NCI-H446 (cell line): Measurements from ENCODE around the gene TSPAN18.

Source experiments
- DNase-seq, 2 experiments: peaks; one replicate each; lab custom pipeline; 2025; lab: John Stamatoyannopoulos, UW

The TSPAN18 gene

DNA sequence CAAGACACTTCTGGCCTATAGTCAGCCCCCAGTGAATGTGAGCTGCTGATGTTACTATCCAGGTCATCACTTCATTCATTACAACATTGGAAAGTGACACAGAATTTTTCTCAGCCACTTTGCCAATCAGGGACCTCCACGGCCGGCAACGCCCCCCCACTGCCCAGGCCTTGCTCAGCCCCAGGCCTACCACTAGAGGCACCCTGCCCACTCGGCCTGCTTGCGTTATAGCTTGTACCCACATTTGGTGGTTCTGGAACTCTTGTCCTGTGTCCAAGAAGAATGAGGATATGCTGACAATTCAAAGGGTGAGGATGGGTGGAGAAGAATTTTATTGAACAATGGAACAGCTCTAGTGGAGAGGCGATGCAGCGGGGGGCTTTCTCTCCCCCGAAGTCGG, 96.2 kb downstream of the TSPAN18 start:
- no peak for DNase-seq

DNA sequence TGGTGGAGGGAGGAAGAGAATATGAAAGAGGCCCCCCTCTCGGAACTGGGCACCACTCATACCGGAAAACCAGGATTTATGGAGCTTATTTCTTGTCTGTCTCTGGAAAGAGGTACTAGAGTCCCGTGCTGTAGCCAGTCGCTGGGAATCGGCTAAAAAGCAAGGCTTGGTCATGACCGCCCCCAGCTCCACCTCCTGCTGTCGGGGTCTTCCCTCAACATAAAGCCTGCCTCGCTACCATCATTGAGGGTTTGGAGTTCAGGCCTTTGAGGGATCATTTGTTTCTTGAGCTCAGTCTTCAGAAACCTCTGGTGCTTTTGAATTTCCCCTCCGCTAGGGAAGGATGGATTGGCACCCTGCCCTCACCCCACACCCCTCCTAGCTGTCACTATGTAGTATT, 97.1 kb downstream of the TSPAN18 start:
- DNase-seq, result no peak

DNA sequence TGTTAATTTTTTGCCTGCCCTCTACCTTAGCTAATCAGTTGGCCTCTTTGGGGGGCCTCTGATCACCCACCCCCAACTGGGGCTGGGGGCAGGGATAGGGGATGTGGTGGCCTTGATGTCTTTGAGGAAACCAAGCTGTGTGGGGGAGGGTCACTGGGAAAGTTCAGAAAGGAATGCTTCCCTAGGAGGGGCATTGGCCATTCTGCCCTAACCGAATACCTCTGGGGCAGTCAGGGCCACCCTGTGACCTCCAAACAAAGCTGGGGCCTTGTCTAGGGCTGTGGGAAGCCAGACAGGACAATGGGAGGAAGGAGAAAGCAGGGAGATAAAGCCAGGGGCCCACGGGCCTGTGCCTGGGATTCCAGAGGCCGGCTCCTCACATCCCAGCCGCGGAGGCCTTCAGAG, 97.5 kb downstream of the TSPAN18 start:
- no peak for DNase-seq

DNA sequence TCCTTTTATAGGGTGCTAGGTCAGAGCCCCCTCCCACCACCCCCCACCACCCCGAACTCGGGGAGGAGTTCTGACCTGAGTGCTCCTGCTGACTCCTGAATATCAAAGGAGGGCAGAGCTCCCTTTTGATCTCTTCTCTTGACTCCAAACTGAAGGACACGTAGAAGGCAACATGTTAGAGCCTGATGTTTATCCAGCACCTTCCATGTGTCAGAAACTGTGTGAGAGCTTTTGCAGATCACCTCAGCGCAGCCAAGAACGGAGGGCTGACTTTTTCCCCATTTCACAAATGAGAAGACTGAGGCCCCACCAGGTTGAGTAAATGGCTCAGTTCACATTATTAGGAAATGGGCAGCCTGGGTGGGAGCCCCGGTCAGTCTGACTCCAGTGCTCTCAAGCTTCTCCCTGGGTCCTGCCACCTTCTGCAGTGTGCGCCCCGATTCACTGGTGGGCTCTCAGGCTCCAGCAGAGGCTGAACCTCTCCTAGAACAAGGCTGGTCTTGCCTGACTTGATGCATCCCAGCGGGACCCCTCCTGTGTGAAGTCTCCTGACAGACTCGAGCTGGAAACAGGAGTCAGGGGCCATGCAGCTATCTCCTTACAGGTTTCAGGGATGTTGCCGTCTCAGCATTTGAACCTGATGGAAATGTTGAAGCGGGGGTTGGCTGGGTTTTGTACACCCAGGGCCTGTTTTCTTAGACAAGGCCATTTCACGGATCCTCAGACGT, 98.5 kb downstream of the TSPAN18 start:
- DNase-seq, result no peak

DNA sequence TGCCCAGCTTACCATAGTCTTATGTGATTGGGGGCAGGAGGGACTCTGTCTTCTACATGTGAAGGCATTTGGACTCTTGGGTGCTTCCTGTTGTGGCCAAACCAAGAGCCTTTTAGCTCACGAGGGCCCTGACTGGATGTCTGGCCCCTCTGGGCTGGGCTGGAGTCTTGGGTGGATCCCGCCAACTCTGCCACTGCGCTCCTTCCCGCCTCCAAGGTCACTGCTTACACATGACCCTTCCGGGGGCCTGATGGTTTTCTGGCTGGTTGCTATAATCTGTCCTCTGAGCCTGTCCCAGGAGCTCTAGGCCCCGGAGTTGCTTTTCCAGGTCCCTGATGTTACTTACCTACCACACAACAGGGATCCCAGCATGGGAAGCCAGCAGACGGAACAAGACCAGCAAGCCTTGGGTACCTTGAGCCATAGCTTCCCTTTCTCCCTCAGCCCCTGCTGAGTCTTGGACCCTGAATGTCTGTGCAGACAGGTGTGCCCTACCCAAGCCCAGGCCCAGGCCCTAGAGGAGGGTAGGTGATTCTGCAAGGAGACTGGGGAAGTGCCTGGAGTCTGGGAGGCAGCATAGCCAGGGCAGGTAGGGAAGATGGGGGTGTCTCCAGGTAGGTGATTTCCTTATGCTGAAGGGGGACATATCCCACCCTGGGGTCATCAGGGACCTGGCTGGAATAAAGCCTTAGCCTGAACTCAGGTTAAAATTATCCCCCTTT, 100.3 kb downstream of the TSPAN18 start:
- no peak for DNase-seq

DNA sequence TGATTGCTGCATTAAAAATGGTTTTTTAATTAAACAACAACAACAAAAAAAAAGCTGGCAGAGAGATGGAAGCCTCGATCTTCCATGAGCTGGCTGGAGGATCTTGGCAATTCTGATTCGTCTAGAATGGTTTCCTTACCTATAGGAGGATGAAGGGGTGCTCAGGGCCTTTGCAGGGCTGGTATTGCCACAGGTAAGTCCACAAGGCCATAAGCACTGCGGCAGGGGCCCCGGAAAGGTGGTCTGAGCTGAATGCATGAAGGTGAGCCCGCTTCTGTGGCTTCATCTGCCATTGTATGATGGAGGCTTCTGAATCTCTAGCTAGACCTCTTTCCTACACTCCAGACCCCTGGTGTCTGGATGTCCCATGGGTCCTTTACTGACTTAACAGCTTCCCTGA, 101.5 kb downstream of the TSPAN18 start:
- no peak for DNase-seq

DNA sequence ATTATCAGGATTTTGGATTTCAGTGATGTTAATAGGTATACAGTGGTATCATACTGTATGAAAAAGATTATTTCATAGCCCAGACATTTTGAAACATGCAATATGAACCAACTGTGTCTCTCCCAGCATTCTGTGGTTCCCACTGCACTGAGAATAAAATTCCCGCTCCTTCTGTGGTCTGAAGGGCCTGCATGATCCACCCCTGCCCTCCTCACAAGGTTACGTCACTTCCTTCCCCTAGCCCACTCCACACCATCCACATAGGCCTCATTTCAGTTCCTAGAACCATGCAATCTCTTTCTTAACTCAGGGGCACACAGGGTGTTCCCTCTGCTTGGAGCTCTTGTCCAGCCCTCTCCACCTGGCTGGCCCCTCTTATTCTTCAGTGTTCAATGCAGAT, 103.1 kb downstream of the TSPAN18 start:
- DNase-seq, result no peak

DNA sequence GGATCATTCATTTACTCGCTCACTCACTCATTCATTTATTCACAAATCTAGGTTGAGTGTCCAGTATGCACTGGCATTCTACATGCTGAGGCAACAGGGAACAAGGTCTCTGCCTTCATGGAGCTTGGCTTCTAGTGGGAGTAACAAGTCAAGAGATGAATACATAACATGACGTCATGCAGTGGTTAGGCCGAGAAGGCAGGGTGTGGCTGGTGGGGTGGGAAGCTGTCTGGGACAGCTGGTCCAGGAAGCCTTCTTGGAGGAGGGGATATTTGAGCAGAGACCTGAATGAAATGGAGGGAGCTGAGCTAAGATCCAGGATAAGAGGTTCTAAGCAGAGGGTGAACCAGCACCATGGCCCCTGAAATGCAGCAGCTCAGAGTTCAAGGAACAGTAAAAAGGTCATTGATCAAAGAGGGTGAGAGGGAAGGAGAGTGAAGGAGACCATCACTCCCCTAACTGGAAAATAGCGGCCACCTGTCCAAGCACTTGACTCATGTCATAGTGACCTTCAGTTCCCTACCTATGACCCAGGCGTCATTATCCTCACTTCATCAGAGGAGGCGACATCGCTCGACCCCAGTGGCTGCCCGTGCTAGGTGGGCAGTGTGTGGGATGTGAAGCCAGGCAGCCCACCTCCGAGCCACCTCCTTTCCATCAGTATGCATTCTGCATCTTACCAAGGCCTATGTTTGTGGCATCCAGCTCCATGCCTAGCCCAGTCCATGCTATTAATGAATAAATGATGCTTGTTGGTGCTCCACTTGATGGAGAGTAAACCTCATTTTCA, 105.0 kb downstream of the TSPAN18 start:
- DNase-seq, result no peak

DNA sequence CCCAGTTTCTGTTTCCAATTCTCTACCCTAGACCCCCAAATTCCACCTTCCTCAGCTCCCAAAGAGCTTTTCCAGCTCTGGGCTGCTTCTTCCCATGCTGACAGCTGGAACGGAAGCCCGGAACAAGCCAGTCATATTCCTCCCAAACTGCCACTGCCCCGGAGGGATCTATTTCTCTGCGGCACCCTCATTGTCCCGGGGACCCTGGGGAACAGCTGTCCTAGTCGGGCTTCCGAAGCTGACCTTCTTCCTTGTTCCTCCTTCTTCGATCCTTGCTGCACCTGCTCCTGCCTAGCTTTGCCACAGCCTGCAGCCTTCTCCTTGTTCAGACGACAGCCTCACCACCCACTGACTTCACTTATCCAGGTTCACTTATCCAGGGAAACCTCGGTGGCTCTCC, 105.7 kb downstream of the TSPAN18 start:
- no peak for DNase-seq

DNA sequence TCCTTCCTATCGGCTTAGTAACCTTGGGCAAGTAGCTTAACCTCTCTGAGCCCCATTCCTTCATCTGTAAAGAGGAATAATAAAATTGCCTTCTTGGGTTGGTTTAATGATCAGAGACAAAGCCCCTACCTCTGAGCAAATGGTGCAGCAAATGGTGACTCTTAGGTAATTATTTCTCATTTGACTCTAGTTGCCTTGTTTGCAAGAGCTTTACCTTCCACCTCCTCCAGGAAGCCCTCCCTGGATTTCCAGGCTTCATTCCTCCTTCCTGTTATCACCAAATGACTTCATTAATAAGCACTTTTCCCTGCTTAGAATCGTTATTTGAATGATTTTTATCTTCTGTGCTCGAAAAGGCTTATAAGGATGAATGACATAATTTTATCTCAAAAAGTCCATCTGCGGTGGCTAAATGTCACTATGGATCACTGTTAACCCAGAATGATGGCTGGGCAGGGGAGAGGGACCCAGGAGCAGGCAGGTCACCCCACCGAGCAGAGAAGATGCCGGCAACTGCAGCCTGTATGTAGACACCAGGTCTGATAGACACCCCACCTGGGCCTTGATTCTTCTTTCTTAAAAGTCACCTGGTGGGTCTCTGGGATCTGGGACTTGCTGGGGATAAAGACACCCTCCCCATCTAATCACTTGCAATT, 106.6 kb downstream of the TSPAN18 start:
- DNase-seq, result no peak

DNA sequence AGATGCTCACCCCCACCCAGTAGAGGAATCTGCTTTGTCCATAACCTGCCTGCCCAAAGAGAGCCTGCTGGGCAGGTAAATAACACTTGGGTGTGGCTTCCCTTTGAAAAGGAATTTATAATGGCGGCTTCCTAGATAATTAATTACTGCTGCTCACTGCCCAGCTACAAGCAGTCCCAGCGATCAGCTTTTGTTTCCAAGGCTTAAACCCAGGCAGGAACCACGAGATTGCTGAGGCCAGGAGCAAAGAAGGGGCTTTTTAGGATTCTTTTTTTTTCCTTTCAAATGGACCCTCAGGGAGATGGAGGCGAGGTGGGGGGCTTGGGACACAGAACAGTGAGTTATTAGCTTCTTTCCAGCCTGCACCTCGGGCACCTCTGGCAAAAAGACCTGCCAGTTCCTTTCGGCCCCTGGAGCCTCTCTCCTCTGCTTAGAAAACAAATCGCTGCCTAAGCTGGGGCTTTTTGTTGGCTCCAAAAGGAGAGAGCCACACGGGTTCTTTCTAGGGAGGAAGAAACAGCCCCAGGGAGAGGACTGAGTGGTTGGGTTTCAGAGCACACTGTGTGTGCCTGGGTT, 107.2 kb downstream of the TSPAN18 start:
- DNase-seq, result peak in 1 of 2 experiments; percentile 29

DNA sequence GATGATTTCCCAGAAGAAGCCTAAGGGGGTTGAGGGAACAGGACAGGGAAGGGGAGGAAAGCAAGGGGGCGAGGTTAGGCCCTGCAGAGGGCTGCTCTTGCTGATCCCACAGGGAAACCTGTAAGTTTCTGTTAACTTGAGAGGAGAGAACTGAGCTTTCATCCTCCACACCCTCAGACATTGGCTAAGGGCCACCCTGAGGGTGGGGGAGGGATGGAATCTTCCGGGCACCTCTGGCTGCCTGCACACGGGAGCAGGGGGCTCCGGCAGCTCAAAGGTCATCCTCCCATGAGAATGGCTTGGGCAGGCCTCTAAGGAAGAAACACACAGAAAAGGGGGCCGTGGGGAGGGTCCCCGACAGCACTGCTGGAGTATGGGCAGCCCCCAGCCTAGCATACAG, 108.1 kb downstream of the TSPAN18 start:
- no peak for DNase-seq

DNA sequence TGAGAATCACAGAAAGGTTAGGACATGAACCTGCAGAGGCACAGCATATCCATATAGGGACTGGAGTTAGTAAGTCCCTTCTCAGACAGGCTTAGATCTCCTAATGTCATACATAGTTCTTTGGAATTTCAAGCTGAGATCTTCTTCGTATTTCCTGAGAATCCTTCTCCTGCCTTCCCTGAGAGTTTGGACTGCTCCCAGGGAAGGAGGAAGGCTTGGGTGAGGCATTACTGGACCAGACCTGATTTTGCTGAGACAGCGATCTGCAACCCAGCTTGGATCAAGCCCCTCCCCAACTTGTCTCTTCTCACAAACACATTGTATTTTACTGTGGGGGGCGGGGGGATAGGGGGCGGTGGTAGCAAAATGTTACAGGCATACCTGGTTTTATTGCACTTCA, 108.5 kb downstream of the TSPAN18 start:
- no peak for DNase-seq

DNA sequence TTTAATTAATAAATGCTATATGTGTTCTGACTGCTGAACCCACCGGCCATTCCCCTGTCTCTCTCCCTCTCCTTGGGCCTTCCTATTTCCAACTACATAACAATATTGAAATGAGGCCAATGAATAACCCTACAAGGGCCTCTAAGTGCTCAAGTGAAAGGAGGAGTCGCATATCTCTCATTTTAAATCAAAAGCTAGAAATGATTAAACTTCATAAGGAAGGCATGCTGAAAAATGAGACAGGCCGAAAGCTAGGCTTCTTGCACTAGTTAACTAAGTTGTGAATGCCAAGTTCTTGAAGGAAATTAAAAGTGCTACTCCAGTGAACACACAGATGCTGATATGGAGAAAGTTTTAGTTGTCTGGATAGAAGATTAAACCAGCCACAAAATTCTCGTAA, 109.2 kb downstream of the TSPAN18 start:
- no peak for DNase-seq

DNA sequence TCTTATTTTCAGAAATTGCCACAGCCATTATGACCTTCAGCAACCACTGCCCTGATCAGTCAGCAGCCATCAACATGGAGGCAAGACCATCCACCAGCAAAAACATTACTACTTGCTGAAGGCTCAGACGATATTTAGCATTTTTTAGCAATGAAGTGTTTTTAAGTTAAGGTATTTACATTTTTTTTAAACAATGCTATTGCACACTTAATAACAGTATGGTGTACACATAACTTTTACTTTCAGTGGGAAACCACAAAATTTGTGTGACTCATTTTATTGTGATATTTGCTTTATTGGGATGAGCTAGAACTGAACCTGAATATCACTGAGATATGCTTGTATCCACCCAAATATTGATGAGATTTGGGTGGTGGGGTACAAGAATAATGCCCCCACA, 110.9 kb downstream of the TSPAN18 start:
- DNase-seq, result no peak

DNA sequence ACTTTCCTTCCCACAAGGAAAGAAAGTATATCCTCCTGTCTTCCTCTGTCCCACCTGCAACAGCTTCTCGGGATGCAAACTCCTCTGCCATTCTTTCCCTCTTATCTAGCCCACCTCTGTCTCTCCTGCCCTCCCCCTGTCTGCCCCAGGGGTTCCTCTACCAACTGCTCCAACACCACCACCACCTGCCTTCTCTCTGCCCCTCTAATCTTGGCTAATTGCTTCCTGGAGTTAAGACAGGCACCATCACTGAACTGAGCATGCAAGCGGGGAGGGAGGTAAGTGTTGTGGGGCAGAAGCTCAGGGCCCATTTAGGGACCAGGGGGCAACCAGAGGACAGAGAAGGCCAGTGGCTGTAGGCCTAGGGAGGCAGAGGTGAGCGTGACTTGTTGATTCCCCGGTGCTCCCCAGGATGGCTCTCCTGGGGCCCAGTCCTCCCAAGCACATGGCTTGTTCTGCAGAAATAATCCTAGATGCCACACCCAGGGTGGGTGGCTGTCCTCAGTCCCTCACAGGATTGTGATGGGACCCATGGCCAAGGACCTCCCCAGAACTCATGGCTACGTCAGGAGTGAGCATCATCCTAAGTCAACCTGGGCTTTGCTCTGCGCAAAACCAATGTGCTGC, 112.8 kb downstream of the TSPAN18 start:
- DNase-seq, result peak in 1 of 2 experiments; percentile 50

DNA sequence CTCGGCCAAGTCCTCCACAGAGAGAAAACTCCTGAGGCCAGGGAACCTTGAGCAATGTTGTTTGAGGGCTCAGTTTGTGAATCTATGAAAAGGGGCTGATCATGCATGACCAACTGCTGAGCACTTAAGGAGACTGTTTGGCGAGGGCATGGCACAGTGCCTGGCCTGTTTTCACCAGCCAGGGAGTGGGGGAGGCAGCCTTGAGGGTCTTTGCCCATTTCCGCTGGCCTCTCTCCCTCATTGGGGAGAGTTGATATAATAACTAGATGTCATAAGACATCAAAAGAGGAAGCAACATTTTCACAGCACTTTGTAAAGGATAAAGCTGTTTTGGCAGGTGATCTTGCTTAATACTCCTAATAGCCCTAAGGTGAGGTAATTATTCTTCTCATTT, 113.3 kb downstream of the TSPAN18 start:
- DNase-seq, result peak; percentile 43 to 77

DNA sequence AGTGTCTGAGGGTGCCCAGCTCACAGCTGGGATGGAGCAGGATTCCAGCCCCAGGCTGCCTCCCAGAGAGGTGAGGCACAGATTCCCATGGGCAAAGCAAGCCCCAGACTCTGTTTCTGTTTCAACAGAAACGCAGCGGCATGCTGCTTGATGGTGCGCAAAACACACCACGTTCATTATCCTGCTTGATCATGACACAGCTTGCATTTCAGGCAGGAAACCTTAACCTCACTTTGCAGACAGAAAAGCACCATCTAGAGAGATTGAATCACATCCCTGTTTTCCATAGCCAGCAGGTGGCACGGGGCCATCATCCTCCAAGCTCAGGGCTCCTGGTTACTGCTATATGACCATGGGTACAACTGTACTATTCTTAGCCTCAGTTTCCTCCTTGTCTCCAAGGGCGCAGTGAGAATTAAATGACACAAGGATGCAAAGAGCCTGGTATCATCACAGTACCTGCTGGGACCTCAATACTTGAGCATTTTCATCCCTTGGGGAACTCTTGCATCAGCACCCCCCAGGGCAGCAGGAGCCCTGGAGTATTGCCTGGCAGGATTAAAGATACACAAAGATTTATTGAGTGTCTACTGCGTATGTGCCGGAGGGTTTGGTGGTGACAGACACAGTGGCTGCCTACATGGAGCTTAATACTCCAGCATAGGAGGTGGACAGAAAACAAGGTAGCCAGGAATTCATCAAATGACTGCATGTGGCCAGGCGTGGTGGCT, 113.9 kb downstream of the TSPAN18 start:
- DNase-seq, result peak; percentile 43 to 65

DNA sequence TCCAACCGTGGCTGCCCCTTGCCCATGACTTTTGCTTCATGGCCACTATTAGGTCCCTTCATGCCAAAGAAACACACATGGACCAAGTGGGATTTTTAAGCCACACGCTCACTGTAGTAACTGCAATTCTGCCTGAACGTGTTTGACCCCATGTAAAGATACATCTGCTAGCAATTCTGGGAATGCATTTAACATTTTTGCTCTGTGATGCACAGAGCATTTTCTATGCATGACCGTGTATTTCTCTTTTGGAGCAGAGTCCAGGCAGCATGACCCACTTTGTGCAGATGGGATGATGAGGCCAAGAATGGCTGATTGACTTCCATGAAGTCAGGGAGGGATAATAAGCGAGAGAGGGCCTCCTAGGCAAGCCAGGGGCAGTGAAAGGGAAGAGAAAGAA, 115.5 kb downstream of the TSPAN18 start:
- peak in 1 of 2 experiments; percentile 59 for DNase-seq

DNA sequence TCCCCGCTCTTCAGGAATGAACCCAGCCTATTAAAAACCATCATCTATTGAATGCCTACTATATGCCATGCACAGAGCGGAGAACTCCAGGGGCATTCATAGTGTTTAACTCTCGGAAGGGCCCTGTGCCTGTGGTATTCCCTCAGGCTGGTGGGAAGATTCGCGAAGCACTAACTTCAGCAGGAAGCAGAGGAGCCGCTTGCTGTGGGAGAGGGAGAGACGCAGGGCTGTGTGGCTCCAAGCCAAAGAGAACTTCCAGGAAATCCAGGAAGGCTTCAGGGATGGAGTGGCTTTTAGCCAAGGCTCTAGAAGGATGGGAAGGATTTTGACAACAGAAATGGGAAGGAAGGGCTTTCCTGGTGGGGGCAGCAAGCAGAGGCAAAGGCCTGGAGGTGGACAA, 120.1 kb downstream of the TSPAN18 start:
- peak in 1 of 2 experiments; percentile 26 for DNase-seq

DNA sequence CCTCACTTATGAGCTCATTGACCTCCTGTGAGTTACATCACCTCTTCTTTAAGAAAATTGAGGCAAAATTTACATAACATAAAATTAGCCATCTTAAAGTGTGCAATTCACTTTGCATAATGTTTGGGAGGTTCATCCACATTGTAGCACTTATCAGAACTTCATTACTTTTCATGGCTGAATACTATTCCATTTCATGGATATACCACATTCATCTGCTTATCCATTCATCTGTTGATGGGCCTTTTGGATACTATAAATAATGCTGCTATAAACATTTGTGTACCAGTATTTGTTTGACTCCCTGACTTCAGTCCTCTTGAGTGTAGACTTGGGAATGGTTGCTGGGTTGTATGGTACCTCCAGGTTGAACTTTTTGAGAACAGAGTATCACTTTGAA, 120.6 kb downstream of the TSPAN18 start:
- no peak for DNase-seq
